Measurements from ENCODE around the gene LY6G5C.
"Not testable (repeated sequence)": the region's sequence is repeated elsewhere in the genome, so short reads cannot be mapped to it uniquely, and the experiment has no call there.

The LY6G5C gene

GRCh38 chr6:31717499-31718222 lies 36.8 kb upstream of the LY6G5C start:
- DNase-seq (ENCODE audit: low read depth): no peak

DNA sequence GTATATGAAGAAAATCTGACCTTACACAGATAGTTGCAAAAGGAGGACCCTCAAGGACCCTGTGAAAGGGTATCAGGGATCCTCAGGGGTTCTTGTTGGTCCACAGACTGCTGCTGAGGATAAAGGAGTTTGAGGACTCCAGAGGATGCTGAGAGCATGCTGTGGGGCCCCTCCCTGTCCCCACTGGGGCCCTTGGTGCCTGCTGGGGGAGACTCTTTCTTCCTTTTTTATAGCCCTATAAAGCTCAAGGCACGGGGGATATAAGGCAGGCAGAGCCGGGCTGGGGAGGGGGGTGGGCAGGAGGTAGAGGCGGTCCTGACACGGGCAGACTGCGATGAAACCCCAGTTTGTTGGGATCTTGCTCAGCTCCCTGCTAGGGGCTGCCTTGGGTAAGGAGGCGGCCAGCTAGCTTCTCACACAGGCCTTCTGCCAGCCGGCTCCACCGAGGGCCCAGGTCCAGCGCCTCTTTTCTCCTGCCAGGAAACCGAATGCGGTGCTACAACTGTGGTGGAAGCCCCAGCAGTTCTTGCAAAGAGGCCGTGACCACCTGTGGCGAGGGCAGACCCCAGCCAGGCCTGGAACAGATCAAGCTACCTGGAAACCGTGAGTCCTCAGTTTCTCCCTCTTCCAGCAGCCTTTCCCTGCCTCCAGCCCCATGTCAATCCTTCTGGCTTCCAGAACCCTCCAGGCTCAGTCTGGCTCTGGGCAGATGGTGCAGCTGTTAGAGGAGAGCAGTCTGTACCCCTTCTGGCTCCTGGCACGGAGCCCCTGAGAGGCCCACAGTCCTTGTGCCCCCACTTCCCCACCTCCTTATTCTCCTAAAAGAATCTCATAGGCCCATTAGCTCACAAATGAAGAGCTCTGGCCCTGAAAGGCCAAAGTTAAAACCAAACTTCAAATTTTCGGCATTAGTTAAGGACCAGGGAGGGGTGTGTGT lies 34.4 kb upstream of the LY6G5C start, which contains the start of gene LY6G6D:
TSS of gene LY6G6D (plus strand) at position 327 of the 937 bp plus-strand sequence. CDS start at position 335, 8 bp downstream.
- DNase-seq (ENCODE audit: low read depth): no peak

More at GRCh38 chr6:31717499-31718222, 36.8 kb upstream of the LY6G5C start:
- H3K4me3 ChIP-seq (ENCODE audit: low read depth, low read length): no peak overlapping the region

DNA sequence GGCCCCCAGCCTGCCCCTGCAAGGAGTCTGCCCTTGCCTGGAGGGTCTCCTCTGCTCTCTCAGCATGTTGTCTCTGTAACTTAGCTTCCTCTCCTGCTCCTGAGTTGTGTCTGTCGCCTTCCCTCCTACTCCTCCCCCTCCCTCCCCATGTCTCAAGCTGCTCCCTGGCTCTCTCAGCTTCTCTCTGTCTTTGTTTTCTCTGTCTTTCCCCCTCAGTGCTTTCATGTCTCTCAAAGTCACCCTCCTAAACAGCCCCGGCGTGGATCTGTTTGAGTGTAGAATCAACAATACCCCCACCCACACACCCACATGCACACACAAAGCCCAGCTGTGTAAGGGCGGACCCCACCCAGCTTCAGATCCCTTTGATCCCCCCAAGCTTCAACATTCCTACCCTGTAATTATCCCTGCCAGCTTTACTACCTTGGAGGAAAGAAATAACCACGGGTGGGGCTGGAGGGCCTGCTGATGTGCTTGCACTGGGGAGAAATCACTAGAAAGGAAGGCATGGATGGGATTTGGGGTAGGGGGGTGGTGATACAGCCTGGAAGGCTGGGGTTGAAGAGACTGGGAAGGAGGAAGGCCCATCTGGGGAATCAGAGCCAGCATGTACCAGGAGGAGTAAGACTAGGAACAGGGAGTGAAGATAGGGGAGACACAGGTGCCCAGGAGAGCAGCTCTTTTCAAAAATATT lies 33.3 kb upstream of the LY6G5C start:
- no peak overlapping the region for H3K4me3 ChIP-seq (ENCODE audit: low read depth, low read length)
- DNase-seq (ENCODE audit: low read depth): no peak

More for the DNA sequence above, 34.4 kb upstream of the LY6G5C start, which contains the start of gene LY6G6D:
- H3K4me3 ChIP-seq (ENCODE audit: low read depth, low read length): no peak within 1 kb of the TSS

GRCh38 chr6:31713465-31713864 lies 32.6 kb upstream of the LY6G5C start:
- DNase-seq (ENCODE audit: low read depth): no peak
- H3K4me3 ChIP-seq (ENCODE audit: low read depth, low read length): no peak overlapping the region

GRCh38 chr6:31712296-31712695 lies 31.4 kb upstream of the LY6G5C start:
- no peak for DNase-seq (ENCODE audit: low read depth)
- no peak overlapping the region for H3K4me3 ChIP-seq (ENCODE audit: low read depth, low read length)

DNA sequence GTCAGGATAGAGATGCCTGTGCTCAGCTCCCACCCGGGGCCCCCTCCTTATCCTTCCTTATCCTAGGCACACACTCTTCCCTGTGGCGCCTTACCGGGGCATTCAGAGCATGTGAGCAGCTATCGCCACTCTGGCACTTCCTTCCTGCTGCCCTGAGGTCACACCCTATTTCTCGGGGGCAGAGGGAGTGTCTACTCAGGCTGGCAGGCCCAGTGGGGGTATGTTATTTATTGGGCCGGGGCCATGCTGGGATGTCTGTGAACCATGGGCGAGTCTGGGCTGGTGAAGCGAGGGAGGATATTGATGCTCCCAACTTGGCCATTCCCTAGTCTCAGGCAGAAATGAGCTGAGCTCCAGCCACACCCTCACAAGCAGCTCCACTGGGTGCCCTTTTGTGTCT lies 30.4 kb upstream of the LY6G5C start:
- no peak for DNase-seq (ENCODE audit: low read depth)
- H3K4me3 ChIP-seq (ENCODE audit: low read depth, low read length): no peak overlapping the region

DNA sequence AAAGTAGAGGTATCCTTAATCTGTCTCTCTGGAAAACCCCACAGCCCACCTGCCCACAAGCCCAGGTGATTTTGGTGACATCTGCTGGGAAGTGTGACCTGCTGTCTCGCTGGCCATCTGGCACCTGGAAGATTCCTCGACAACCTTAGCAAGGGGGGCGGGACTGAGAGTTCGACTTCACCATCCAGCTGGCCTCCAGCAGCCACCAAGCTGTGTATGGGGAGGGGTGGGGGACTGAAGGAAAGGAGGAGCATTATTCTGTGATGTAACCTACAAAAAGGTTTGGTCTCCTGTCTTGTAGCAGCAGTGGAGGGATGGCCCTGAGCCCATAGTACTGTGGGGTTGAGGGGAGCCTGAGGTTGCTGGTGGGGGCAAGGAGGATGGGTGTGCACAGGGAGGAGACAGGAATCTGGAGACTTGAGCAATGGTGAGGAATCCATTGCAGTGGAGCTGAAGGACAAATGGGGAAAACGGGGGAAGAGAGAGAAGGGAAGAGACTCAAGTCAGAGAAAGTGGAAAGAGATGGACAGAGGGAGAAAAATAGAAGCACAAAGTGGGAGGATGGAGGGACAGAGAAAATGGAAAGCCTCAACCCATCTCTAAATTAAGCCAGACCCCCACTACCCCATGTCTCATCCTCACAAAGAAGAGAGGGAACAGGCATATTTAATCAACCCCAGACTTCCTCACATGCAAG lies 29.8 kb upstream of the LY6G5C start:
- H3K4me3 ChIP-seq (ENCODE audit: low read depth, low read length): no peak overlapping the region
- no peak for DNase-seq (ENCODE audit: low read depth)

DNA sequence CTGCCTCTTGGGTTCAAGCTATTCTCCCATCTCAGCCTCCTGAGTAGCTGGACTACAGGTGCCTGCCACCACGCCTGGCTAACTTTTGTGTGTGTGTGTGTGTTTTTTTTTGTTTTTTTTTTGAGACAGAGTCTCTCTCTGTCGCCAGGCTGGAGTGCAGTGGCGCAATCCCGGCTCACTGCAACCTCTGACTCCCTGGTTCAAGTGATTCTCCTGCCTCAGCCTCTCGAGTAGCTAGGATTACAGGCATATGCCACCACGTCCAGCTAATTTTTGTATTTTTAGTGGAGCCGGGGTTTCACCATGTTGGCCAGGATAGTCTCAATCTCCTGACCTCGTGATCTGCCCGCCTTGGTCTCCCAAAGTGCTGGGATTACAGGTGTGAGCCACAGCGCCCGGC lies 28.3 kb upstream of the LY6G5C start:
- H3K4me3 ChIP-seq (ENCODE audit: low read depth, low read length); DNase-seq (ENCODE audit: low read depth): not testable (repeated sequence)

DNA sequence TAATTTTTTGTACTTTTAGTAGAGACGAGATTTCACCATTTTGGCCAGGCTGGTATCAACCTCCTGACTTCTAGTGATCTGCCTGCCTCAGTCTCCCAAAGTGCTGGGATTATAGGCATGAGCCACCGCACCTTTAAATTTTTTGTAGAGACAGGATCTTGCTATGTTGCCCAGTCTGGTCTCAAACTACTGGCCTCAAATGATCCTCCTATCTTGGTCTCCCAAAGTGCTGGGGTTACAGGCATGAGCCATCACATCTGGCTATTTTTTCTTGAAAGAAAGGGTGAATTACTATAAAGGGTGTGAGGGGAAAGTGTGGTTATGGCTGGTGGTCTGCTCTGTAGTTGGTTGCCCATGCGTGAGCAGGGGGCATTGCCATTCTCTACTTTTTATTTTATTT lies 27.4 kb upstream of the LY6G5C start:
- no peak for DNase-seq (ENCODE audit: low read depth)
- H3K4me3 ChIP-seq (ENCODE audit: low read depth, low read length): no peak overlapping the region

DNA sequence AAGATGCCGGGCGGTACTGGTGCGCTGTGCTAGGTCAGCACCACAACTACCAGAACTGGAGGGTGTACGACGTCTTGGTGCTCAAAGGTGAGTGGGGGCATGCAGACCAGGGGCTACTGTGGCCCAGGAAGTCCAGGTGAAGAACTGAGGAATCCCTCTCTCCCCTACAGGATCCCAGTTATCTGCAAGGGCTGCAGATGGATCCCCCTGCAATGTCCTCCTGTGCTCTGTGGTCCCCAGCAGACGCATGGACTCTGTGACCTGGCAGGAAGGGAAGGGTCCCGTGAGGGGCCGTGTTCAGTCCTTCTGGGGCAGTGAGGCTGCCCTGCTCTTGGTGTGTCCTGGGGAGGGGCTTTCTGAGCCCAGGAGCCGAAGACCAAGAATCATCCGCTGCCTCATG lies 26.8 kb upstream of the LY6G5C start:
- no peak overlapping the region for H3K4me3 ChIP-seq (ENCODE audit: low read depth, low read length)
- no peak for DNase-seq (ENCODE audit: low read depth)

DNA sequence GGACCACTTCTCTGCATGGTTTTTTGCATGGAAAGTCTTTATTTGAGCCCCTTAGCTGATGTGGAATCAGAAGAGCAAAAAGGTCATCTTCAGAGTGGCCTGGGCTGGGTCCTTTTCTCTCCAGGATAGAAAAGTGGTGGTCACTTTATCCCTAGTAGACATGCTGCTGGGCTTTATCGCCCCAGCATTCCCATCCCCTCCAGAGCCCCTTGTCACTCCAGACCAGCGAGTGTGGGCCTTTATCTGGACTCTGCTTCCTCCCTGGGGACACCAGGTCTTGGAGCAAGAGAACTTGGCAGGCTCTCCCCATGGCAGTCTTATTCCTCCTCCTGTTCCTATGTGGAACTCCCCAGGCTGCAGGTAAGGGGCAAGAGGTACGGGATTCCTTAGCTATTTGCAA lies 25.7 kb upstream of the LY6G5C start, which contains the start of gene LY6G6F:
TSS of gene LY6G6F (plus strand) at position 268 of the 400 bp plus-strand sequence. CDS start at position 309, 41 bp downstream.
- DNase-seq (ENCODE audit: low read depth): no peak
- H3K4me3 ChIP-seq (ENCODE audit: low read depth, low read length): no peak within 1 kb of the TSS

DNA sequence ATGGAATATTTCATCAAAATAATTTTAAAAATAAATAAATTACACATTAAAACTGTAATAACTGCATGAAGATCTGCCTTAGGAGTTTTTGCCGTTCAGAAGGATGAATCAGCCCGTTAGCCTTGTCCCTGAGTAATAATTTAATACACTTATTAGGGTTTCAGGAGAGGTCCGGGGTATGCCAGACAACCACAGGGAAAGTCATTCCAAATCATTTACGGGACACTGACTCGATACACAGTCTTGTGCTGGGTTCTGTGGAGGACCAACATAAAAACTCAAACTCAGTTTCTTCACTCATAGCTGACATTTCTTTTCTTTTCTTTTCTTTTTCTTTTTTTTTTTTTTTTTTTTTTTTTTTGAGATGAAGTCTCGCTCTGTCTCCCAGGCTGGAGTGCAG lies 25.1 kb upstream of the LY6G5C start:
- no peak overlapping the region for H3K4me3 ChIP-seq (ENCODE audit: low read depth, low read length)
- DNase-seq (ENCODE audit: low read depth): no peak

- H3K4me3 ChIP-seq (ENCODE audit: low read depth, low read length): peak within 1 kb of the TSS; percentile 81
- peak; percentile 94 for DNase-seq (ENCODE audit: low read depth)
Observed at GRCh38 chr6:31702819-31703716, 22.2 kb upstream of the LY6G5C start, which contains the start of gene ABHD16A. Gene ABHD16A (minus strand): TSS chr6:31703324. CDS start chr6:31703281, 43 bp downstream.

GRCh38 chr6:31702405-31702818 lies 21.5 kb upstream of the LY6G5C start:
- peak overlapping the region; percentile 81 for H3K4me3 ChIP-seq (ENCODE audit: low read depth, low read length)
- no peak for DNase-seq (ENCODE audit: low read depth)

- H3K4me3 ChIP-seq (ENCODE audit: low read depth, low read length): peak overlapping the region; percentile 81
- no peak for DNase-seq (ENCODE audit: low read depth)
Observed at GRCh38 chr6:31701666-31702404, 21.0 kb upstream of the LY6G5C start.

DNA sequence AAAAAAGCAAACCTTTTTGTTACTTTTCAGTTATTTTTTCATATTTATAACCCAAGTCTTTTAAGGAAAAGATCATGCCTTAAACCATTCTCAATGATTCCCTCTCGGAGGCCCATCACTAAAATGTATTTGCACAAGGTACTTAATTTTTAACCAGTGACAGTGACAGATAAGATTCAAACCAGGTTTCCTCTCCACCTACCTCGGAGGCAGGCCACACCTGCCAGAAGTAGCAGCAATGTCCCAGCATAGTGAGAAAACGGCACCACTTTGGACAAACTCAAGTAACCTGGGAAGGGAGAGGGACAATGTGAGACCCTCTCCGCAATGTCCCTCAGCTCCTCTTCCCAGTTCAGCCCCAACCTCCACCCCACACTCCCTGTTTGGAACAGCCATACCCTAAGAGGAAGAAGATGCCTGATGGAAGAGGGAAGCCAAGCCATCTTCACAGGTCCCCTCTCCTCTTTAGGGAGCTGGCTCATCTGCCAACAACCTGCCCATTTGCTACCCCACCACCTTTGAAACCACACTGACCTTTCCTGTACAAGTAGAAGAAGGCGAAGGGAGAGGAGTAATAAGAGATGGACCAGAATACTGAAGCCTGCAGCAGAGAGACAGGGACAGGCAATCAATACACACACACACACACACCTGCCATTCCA lies 20.0 kb upstream of the LY6G5C start:
- no peak overlapping the region for H3K4me3 ChIP-seq (ENCODE audit: low read depth, low read length)

GRCh38 chr6:31697555-31697954 lies 16.7 kb upstream of the LY6G5C start:
- DNase-seq (ENCODE audit: low read depth): no peak

More for the DNA sequence above, 20.0 kb upstream of the LY6G5C start:
- no peak for DNase-seq (ENCODE audit: low read depth)

More at GRCh38 chr6:31697555-31697954, 16.7 kb upstream of the LY6G5C start:
- no peak overlapping the region for H3K4me3 ChIP-seq (ENCODE audit: low read depth, low read length)
